ENCODE measurements around the gene SH2D4B.

SH2D4B gene

GRCh38 chr10:80580638-80581468 is 43.2 kb downstream of the SH2D4B start:
- in situ Hi-C loops (cut with HindIII; ENCODE audit: low pct_unique_long_range_greater_than_20kb, low sequenced_read_pairs) = no loop called here
- DNase-seq (ENCODE audit: low read depth in 1 of 2, low spot score in 1 of 2) = no peak
- no peak for TF ChIP-seq JUND (IDR thresholded peaks at IDR 0.05; ENCODE audit: low read depth)

GRCh38 chr10:80581469-80581835 is 43.8 kb downstream of the SH2D4B start:
- no peak for TF ChIP-seq JUND (IDR thresholded peaks at IDR 0.05; ENCODE audit: low read depth)
- in situ Hi-C loops (cut with HindIII; ENCODE audit: low pct_unique_long_range_greater_than_20kb, low sequenced_read_pairs) = no loop called here
- no peak for DNase-seq (ENCODE audit: low read depth in 1 of 2, low spot score in 1 of 2)

- TF ChIP-seq JUND (IDR thresholded peaks at IDR 0.05; ENCODE audit: low read depth) = no peak
- in situ Hi-C loops (cut with HindIII; ENCODE audit: low pct_unique_long_range_greater_than_20kb, low sequenced_read_pairs) = no loop called here
These were observed 44.7 kb downstream of the SH2D4B start for GRCh38 chr10:80582286-80582960.

GRCh38 chr10:80583685-80584084 is 46.0 kb downstream of the SH2D4B start:
- TF ChIP-seq JUND (IDR thresholded peaks at IDR 0.05; ENCODE audit: low read depth) = no peak
- no peak for DNase-seq (ENCODE audit: low read depth in 1 of 2, low spot score in 1 of 2)
- in situ Hi-C loops (cut with HindIII; ENCODE audit: low pct_unique_long_range_greater_than_20kb, low sequenced_read_pairs) = no loop called here

More at GRCh38 chr10:80582286-80582960, 44.7 kb downstream of the SH2D4B start:
- DNase-seq (ENCODE audit: low read depth in 1 of 2, low spot score in 1 of 2) = no peak

GRCh38 chr10:80585812-80586211 is 48.1 kb downstream of the SH2D4B start:
- no peak for DNase-seq (ENCODE audit: low read depth in 1 of 2, low spot score in 1 of 2)
- in situ Hi-C loops (cut with HindIII; ENCODE audit: low pct_unique_long_range_greater_than_20kb, low sequenced_read_pairs) = no loop called here
- TF ChIP-seq JUND (IDR thresholded peaks at IDR 0.05; ENCODE audit: low read depth) = no peak

- no peak for TF ChIP-seq JUND (IDR thresholded peaks at IDR 0.05; ENCODE audit: low read depth)
- in situ Hi-C loops (cut with HindIII; ENCODE audit: low pct_unique_long_range_greater_than_20kb, low sequenced_read_pairs) = no loop called here
These were observed 50.8 kb downstream of the SH2D4B start for GRCh38 chr10:80588546-80588945.

GRCh38 chr10:80589726-80590373 is 52.1 kb downstream of the SH2D4B start:
- in situ Hi-C loops (cut with HindIII; ENCODE audit: low pct_unique_long_range_greater_than_20kb, low sequenced_read_pairs) = no loop called here

More at GRCh38 chr10:80588546-80588945, 50.8 kb downstream of the SH2D4B start:
- no peak for DNase-seq (ENCODE audit: low read depth in 1 of 2, low spot score in 1 of 2)

GRCh38 chr10:80590585-80591125 is 53.0 kb downstream of the SH2D4B start:
- in situ Hi-C loops (cut with HindIII; ENCODE audit: low pct_unique_long_range_greater_than_20kb, low sequenced_read_pairs) = no loop called here
- TF ChIP-seq JUND (IDR thresholded peaks at IDR 0.05; ENCODE audit: low read depth) = no peak

More at GRCh38 chr10:80589726-80590373, 52.1 kb downstream of the SH2D4B start:
- no peak for DNase-seq (ENCODE audit: low read depth in 1 of 2, low spot score in 1 of 2)
- no peak for TF ChIP-seq JUND (IDR thresholded peaks at IDR 0.05; ENCODE audit: low read depth)

GRCh38 chr10:80596391-80597257 is 58.9 kb downstream of the SH2D4B start:
- in situ Hi-C loops (cut with HindIII; ENCODE audit: low pct_unique_long_range_greater_than_20kb, low sequenced_read_pairs) = no loop called here
- peak; percentile 69 to 80 for DNase-seq (ENCODE audit: low read depth in 1 of 2, low spot score in 1 of 2)
- no peak for TF ChIP-seq JUND (IDR thresholded peaks at IDR 0.05; ENCODE audit: low read depth)

More at GRCh38 chr10:80590585-80591125, 53.0 kb downstream of the SH2D4B start:
- no peak for DNase-seq (ENCODE audit: low read depth in 1 of 2, low spot score in 1 of 2)

GRCh38 chr10:80598084-80598798 is 60.5 kb downstream of the SH2D4B start:
- no peak for DNase-seq (ENCODE audit: low read depth in 1 of 2, low spot score in 1 of 2)
- in situ Hi-C loops (cut with HindIII; ENCODE audit: low pct_unique_long_range_greater_than_20kb, low sequenced_read_pairs) = no loop called here
- TF ChIP-seq JUND (IDR thresholded peaks at IDR 0.05; ENCODE audit: low read depth) = no peak

- TF ChIP-seq JUND (IDR thresholded peaks at IDR 0.05; ENCODE audit: low read depth) = no peak
- in situ Hi-C loops (cut with HindIII; ENCODE audit: low pct_unique_long_range_greater_than_20kb, low sequenced_read_pairs) = no loop called here
- no peak for DNase-seq (ENCODE audit: low read depth in 1 of 2, low spot score in 1 of 2)
These were observed 61.2 kb downstream of the SH2D4B start for GRCh38 chr10:80598951-80599350.
